Dermis blood vessel endothelial cell (primary cell): ENCODE results near the gene SMR3A. TPM values are rescaled to one million over a fixed set of nuclear protein-coding genes. Genes with fewer than 3 reads are reported as not detected.

Experiments used
- DNase-seq: peaks from one replicate; pipeline ENCODE4 v3.0.0; 2010
- total RNA-seq: library from RNA; depleted of rRNA; stranded (reverse); fragments of >200 nt; gene quantifications from 2 replicates; pipeline ENCODE4 v1.2.3, GENCODE V29; 2014

Gene SMR3A
- not detected in 2 replicates for total RNA-seq

DNA sequence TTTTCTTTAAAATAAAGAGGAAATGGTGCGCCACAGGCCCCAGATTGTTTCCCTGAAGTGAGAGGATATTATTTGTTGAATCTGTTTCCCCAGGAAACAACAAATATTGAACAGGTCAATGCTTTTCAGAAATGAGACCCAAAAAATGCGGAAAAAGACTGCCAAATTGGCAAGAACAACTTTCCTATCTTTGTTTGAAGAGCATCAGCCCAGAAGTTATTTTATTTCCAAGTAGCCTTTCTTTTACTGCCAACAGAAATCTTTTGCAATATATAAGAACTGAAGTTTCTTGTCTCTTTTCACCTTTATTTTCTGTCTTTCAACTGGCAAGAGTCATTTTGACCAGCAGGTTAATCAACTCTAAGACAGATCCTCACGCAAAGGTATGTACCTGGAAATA lies at the start of gene SMR3A:
TSS of gene SMR3A (plus strand) at position 301 of the 400 bp plus-strand sequence. CDS start 1,356 bp downstream, outside the sequence.
- DNase-seq: no peak

DNA sequence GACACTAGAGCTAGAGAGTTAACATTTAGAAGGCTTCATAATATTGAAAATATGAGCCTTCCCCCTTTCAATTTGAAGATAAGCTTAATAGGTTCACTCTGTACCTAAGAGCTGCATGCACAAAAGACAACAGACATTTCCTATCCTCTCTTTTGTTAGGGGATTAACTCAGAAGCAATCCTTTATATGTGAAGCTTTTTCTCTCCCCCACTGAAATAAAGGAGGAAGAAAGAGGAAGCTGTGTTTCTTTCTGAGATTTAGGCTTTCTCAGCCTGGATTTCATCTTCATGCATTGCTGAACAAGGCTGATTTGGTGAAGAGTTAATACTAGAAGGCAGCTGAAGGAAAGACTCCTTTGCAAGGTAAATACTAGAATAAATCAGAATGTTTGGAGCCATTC lies 46.8 kb upstream of the SMR3A start:
- no peak for DNase-seq

DNA sequence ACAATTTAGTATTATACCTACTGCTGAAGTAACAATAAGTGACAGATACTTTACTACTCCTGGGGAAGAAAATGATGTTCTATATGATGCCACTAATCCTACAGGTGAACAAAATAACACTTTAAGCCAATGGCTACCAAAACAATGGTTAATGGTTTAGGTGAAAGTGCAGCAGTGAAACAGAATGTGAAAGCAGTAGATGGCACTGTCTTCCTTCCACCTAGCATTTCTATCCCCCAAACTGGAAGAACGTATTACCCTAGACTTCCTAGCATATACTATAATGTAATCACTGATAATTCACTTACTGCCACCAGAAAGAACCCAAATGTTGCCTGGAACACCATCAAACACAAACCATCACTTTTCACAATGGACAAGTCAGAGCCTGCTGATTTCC lies 44.6 kb upstream of the SMR3A start:
- no peak for DNase-seq

DNA sequence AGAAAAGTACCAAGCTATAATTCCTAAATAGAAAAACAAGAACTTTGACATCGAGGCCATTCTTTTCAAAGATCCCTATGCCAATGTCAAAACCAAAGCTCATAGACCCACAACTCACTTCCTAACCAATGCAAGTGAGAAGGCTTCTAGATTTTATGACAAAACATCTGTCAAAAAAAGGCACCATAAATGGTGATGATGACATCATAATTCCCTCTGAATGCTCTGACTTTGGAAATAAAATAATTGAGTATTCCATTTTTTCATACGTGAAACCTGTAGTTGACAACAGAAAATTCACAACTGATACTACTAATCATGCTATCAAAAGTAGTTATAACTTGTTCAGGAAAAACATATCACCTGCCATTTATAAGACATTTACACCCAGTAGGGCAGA lies 34.5 kb upstream of the SMR3A start:
- no peak for DNase-seq

DNA sequence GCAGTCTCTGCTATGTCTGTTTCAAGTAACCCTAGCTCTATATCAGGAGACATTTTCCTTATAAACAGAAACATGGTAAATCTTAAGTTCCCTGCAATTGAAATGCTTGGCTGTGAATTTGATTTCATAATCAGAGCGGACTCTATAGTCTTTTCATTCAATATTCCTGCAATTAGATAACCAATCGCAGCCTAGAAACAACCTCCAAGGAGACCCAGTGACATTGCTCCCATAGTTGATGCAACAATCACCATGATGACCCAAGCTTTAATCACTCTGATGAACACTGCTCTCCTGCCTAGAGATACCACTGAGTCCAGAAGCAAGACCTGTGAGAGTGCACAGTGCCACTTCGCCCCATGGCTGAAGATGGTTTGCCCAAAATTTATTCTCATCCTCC lies 25.9 kb upstream of the SMR3A start, which contains the start of gene CABS1:
TSS of gene CABS1 (plus strand) at position 301 of the 400 bp plus-strand sequence. CDS start at position 360, 59 bp downstream.
- DNase-seq: no peak

DNA sequence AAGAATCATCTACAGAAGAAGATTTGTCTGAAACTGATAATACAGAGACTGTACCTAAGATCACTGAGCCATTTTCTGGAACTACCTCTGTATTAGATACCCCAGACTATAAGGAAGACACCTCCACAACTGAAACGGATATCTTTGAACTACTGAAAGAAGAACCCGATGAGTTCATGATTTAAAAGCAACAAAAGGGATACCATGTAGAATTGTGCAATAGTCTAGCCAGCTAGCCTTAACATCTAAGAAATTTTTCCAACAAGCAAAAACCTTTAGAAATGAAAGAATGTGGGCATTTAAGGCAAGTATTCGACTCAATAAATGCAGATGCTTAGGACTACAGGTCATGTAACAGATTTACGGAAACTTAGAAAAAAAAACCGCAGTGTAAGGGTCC lies 24.5 kb upstream of the SMR3A start:
- DNase-seq: no peak

DNA sequence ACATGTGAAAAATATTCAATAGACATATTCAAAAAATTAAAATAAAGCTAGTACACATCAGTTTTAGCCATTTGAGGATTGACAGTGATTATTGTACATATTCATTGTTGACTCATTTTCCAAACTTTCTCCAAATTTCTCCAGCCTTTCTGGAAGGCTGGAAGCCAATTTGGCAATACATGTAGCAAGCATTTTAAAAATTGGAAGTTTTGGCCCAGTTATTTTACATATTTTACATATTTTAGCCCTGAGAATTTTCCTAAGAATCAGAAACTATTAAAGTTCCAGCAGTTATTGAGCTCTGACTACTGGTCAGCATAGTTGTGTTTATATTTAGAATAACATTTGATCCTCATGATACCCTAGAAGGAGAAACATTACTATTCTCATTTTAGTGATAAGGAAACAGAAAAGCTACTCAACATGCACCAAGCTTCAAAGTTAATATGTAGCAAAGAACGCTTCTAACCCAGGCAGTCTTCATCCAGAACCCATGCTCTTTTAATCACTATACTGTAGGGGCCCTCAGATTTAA lies 22.6 kb upstream of the SMR3A start:
- DNase-seq: no peak

DNA sequence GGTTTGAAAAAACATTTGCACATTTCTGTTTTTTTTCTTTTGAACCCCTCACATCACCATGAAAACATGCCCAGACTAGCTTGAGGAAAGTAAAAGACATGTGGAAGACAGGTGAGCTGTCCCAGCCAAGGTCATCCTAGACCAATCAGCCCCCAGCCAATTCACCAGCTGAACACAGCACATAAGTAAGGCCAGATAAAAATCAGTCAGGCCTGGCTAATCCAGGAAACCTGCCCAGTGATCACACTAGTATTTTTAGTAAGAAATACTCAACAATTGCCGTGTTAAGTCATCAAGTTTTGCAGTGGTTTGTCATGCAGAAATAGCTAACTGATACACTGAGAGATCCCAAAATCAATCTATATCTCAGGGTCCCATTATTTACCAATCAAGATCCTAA lies 4.4 kb upstream of the SMR3A start:
- DNase-seq: no peak

DNA sequence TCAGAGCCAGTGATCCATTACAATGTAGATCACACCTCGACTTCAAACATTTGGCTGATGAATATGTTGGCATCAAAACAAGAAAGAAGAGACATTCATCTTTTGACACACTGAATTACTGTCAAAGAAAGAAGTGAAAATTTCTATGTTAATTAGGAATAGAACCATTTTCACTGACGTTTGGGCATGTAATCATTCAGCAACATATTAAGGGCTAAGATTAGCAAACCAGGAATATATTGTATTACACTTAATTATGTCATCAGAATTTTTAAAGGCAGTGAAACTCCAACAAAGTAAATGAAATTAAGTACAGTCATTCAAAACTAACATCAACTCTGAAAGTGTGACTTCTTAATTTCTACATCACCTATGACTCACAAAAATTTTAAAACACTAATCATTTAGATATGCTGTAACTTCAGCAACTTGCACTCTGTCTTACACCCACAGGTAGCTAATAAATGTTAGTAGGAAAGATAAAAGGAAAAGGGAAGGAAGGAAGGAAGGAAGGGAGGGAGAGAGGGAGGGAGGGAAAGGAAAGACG lies 1.4 kb upstream of the SMR3A start:
- no peak for DNase-seq

DNA sequence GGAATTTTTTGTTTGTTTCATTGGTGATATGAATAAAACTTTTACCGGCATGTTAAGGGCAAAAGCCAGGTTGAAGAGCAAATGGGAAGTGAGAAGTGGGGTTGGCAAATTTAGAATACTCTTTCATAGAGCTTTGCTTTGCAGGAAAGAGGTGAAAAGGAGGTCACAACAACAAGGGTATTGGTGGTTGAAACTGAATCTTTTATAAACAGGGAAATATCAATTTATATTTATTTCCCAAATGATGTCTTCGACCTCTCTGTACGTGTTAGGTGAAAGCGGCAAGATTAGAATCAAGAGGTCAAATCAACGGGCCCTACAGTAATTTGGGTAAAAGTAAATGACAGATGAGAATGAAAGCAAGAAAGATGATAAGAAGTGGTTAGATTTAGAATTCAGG lies 3.4 kb downstream of the SMR3A start:
- DNase-seq: no peak

DNA sequence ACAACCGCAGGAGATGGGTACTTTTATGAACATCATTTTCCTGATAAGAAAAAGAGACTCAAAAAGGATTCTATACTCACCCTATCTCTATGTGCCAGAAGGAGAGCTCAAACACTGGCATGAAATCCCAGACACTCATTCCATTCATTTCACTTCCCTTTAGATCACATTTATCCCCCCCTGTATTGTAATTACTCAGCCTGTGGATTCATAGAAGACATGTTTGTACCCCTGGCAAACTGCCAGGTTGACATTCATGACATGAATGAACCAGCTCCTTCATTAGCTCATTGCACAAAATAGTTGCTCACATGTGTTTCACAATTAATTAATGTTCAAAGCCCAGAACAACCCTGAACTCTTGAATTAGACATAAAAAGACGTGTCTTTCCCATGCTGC lies 4.9 kb downstream of the SMR3A start:
- DNase-seq: no peak

DNA sequence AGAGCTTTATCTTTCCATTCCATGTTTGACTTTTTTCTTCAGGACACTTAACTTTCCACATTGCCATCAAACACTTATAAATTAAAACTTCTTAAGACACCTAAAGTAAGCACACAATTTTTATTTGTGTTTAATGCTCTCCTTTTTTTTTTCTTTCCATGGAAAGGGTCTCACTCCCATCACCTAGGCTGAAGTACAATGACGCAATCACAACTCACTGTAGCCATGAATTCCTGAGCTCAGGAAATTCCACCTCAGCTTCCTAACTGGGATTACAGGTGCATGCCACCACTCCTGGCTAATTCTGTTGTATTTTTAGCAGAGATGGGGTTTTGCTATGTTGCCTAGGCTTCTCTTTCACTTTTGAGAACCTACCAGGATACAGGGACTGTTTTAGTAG lies 7.3 kb downstream of the SMR3A start:
- DNase-seq: no peak

DNA sequence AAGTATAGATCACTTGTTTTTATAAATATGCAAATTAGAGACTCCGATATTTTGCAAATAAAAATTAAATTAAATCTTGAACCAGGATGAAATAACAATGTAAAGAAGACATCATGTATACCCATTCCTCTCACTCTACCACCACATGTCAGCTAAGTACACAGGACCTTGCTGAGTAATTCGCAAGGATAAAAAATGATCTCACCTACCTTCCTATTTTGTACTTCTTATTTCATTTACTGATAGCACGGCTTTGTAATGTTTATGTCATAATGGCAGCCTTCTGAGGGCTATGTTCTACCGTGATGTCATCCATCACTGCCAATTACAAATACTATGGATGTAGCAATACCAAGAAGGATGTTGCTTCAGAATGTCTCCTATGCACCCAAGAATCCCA lies 11.4 kb downstream of the SMR3A start:
- DNase-seq: no peak

DNA sequence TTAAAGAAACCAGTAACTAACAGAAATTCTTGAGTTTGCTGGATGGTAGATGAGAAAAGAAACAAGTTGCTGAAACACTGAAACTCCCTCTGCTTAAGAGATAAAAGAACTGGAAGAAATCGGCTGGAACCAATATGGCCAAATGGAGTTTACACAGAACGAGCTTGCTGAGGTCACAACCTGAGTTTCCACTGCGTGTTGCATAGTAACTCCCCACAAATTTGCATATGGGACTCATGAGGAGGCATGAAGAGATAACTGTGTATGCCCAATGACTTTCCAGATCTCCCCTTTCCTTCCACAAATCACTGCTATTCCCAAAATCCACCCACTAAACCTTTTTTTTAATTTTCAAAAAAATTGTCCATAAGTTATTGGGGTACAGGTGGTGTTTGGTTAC lies 12.2 kb downstream of the SMR3A start:
- DNase-seq: no peak

DNA sequence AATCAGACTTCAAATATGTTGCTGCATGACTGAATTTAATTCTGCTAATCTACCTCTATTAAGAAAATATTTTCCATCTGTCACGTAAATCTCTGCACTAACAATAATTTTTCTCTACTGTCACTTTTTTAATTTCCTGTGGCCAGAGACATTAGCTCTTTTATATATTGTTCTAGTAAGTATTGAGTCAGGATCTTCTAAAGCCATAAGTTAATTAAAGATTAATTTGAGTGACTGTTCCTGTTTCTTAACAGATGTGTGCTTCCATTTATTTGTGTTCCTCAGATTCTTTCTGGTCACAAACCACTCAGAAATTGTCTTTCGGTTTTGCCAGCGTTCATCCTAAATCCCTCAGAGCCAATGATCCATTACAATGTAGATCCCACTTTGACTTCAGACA lies 20.0 kb downstream of the SMR3A start:
- no peak for DNase-seq

DNA sequence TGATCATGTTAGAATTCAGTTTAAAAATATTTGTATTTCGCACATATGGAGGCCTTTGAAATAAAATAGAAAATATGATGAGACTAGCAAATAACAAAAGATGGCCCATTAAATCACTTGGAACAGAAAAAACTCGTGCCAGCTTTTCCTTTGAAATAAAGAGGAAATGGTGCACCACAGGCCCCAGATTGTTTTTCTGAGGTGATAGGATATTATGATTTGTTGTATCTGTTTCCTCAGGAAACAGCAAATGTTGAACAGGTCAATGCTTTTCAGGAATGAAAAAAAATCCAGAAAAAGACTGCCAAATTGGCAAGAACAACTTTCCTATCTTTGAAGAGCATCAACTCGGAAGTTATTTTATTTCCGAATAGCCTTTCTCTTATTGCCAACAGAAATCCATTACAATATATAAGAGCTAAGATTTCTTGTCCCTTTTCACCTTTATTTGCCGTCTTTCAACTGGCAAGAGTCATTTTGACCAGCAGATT lies 22.2 kb downstream of the SMR3A start, which contains the start of gene SMR3B:
TSS of gene SMR3B (plus strand) at position 441 of the 491 bp plus-strand sequence. CDS start 1,380 bp downstream, outside the sequence.
- no peak for DNase-seq

DNA sequence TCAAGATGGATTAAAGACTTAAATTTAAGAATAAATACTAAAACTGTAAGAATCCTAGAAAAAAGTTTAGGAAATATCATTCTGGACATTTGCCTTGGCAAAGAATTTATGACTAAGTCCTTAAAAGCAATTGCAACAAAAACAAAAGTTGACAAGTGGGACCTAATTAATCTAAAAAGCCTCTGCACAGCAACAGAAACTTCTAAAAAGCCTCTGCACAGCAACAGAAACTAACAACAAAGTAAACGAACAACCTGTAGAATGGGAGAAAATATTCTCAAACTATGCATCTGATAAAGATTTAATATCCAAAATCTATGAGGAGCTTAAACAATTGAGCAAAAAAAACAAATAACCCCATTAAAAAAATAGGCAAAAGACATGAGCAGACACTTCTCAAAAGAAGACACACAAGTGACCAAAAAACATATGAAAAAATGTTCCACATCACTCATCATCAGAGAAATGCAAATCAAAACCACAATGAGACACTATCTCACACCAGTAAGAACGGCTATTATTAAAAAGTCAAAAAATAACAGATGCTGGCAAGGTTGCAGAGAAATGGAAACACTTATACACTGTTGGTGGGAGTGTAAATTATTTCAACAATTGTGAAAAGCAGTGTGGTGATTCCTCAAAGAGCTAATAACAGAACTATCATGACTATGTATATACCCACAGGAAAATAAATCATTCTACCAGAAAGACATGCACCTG lies 31.7 kb downstream of the SMR3A start:
- no peak for DNase-seq

DNA sequence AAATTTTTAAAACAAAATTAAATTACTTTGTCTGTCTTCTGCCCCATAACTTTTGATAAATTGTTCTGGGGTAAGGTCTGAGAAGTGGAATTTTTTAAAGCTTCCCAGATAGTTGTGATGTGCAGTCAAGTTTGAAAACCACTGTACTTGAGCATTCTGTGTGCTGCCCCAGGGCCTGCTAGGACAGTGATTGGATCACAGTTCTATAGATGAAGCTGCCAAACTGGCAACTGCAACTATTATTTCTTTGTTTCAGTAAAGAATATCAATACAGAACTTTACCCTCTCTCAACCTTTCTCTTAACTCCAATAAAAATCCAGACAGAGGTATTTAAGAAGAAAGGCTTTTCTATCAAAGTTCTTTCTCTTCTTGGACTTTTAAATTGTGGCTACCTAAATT lies 37.0 kb downstream of the SMR3A start, which contains the start of gene OPRPN:
TSS of gene OPRPN (plus strand) at position 361 of the 400 bp plus-strand sequence. CDS start 1,346 bp downstream, outside the sequence.
- no peak for DNase-seq

DNA sequence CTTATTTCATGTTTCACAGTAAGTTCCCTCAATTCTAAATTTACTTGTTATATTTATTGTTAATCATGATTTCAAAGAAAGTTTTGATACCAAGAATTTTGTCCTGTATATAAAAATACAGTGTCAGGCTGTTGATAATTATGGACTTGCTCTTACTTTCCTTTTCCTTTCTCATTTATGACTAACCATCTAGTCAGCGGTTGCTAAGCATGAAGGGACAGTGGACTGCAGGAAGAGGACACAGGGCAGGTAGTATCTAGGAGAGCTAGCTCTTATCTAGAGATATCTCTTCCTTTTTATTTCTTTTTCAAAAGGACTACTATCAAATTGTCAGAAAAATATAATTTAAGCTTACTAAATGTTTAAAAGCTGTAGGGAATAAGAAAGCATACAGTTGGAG lies 38.8 kb downstream of the SMR3A start:
- DNase-seq: no peak

DNA sequence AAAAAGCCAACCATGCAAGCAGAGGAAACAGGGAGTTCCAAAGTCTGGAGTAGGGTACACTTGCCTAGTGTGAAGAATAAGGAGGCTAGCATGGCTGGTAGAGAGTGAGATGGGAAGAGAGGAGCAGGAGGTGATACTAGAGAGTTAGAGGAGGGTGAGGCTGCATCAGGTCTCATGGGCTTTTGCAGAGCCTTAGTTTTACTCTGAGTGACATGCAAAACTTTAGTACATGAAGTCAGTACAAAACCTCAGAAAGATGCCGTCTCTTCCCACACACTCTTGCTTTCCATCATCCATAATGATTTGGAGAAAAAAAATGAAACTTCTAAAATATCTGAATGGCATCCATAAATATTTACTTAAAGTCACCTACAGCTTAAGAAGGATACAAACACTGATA lies 42.2 kb downstream of the SMR3A start:
- no peak for DNase-seq

DNA sequence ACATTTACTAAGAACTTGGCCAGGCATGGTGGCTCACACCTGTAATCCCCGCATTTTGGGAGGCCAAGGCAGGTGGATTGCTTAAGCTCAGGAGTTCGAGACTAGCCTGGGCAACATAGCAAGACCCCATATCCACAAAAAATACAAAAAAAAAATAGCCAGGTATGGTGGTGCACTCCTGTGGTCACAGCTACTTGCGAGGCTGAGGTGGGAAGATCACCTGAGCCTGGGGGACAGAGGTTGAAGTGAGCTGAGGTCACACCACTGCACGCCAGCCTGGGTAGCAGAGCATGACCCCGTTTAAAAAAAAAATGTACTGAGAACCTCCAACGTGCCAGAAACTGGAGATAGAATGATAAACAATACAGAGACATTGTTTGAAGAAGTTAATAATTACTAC lies 45.2 kb downstream of the SMR3A start:
- DNase-seq: no peak
